Thyroid gland (tissue), 4 donors: ENCODE data around the gene PAQR8. TPM values are rescaled to one million over a fixed set of nuclear protein-coding genes. Genes with fewer than 3 reads are reported as not detected.

Source experiments
- DNase-seq, 2 donors: peaks; one replicate each; pipeline ENCODE4 v3.0.0-alpha.2; 2019
- H3K27ac ChIP-seq, 3 donors: fragments of 200-600 bp; sonication (generic); 1 replicate in 2 of 3; 2 replicates in 1 of 3; pipeline ENCODE4 v1.5.1; 2016 to 2019; ENCODE audit warnings: mild to moderate bottlenecking in 1 of 3, moderate library complexity in 1 of 3
- H3K27me3 ChIP-seq: fragments of 200-600 bp; sonication (generic); one replicate; pipeline ENCODE4 v1.5.1; 2019
- H3K36me3 ChIP-seq, 2 donors: fragments of 200-600 bp; sonication (generic); one replicate each; pipeline ENCODE4 v1.5.1; 2016 to 2019
- H3K4me1 ChIP-seq, 2 donors: fragments of 200-600 bp; sonication (generic); one replicate each; pipeline ENCODE4 v1.5.1; 2017 to 2019
- H3K4me3 ChIP-seq, 3 donors: fragments of 200-600 bp; sonication (generic); replicated peaks in 1 of 3; 1 replicate in 2 of 3; 2 replicates in 1 of 3; pipeline ENCODE4 v1.5.1; 2016; ENCODE audit warnings: mild to moderate bottlenecking in 1 of 3
- H3K9me3 ChIP-seq: fragments of 200-600 bp; sonication (generic); one replicate; pipeline ENCODE4 v1.5.1; 2017
- CTCF ChIP-seq, 6 experiments: fragments of 200-600 bp in 3 of 6; fragments of 450-650 bp in 3 of 6; sonication (generic) in 3 of 6; IDR thresholded peaks; one replicate each; pipeline ENCODE4 v1.5.1; 2016 to 2019; ENCODE audit warnings: antibody characterized with exemption in 6 of 6, mild to moderate bottlenecking in 2 of 6, inconsistent platforms in 1 of 6, moderate library complexity in 1 of 6
- POLR2A ChIP-seq, 2 donors: fragments of 450-650 bp; IDR thresholded peaks; one replicate each; pipeline ENCODE4 v1.6.1; 2017; ENCODE audit warnings: antibody characterized with exemption in 2 of 2, mild to moderate bottlenecking in 2 of 2, moderate library complexity in 1 of 2
- WGBS, 2 donors: methylation state at CpG; one replicate each; pipeline ENCODE4 v1.1.5; 2017; 5-methylcytosine and 5-hydroxymethylcytosine counted together
- intact Hi-C: fragments of 100-400 bp; cut with DNase I; formaldehyde crosslinking; loops from one replicate; pipeline ENCODE4 v1.15.1; 2023
- total RNA-seq, 4 donors: library from RNA; depleted of rRNA; stranded (reverse); fragments of >200 nt; gene quantifications; one replicate each; pipeline ENCODE4 v1.2.3, GENCODE V29; 2016

The PAQR8 gene
- total RNA-seq, 4 donors from 2014 or later, result 2.7 to 9.7 (median 5.4) TPM

- TF ChIP-seq CTCF (IDR thresholded peaks at IDR 0.05) (no peak), POLR2A (IDR thresholded peaks at IDR 0.05) (no peak)
- DNase-seq, result no peak
- Histone ChIP-seq H3K9me3 (no peaks in the 10 kb centered on the region), H3K27me3 (no peaks in the 10 kb centered on the region), H3K27ac (no peak overlapping the region), H3K4me3 (no peak overlapping the region), H3K4me1 (no peaks in the 10 kb centered on the region), H3K36me3 (no peaks in the 10 kb centered on the region)
- intact Hi-C loops, result no loop called here
- 75 to 77% methylated on average over 4 of the region's 4 CpGs for WGBS, 2 donors
Measured at GRCh38 chr6:52317841-52318581, 43.9 kb upstream of the PAQR8 start.

GRCh38 chr6:52324189-52324588 is 37.8 kb upstream of the PAQR8 start:
- TF ChIP-seq POLR2A (IDR thresholded peaks at IDR 0.05) (no peak), CTCF (IDR thresholded peaks at IDR 0.05) (no peak)
- WGBS, 2 donors, result 86 to 91% methylated on average over 6 of the region's 6 CpGs
- intact Hi-C loops, result no loop called here
- Histone ChIP-seq H3K4me1 (peaks cover 9 to 10% of the 10 kb centered on the region in 2 donors), H3K27me3 (no peaks in the 10 kb centered on the region), H3K27ac (no peak overlapping the region), H3K9me3 (no peaks in the 10 kb centered on the region), H3K36me3 (no peaks in the 10 kb centered on the region), H3K4me3 (no peak overlapping the region)
- DNase-seq, result no peak

GRCh38 chr6:52325695-52326471 is 36.1 kb upstream of the PAQR8 start:
- Histone ChIP-seq H3K4me3 (no peak overlapping the region), H3K36me3 (no peaks in the 10 kb centered on the region), H3K9me3 (no peaks in the 10 kb centered on the region), H3K27me3 (no peaks in the 10 kb centered on the region), H3K27ac (peak overlapping the region in 1 of 3 donors; percentile 36), H3K4me1 (peaks cover 9 to 10% of the 10 kb centered on the region in 2 donors)
- intact Hi-C loops, result no loop called here
- TF ChIP-seq CTCF (IDR thresholded peaks at IDR 0.05) (no peak), POLR2A (IDR thresholded peaks at IDR 0.05) (no peak)
- WGBS, 2 donors, result 73% methylated on average over 14 of the region's 14 CpGs
- no peak for DNase-seq

- Histone ChIP-seq H3K4me3 (no peak overlapping the region), H3K27ac (peak overlapping the region in 1 of 3 donors; percentile 36), H3K4me1 (peaks cover 9 to 10% of the 10 kb centered on the region in 2 donors), H3K27me3 (no peaks in the 10 kb centered on the region), H3K9me3 (no peaks in the 10 kb centered on the region), H3K36me3 (no peaks in the 10 kb centered on the region)
- WGBS, 2 donors, result 71 to 73% methylated on average over 3 of the region's 3 CpGs
- peak; percentile 19 to 42 for DNase-seq
- intact Hi-C loops, result no loop called here
- TF ChIP-seq POLR2A (IDR thresholded peaks at IDR 0.05), result no peak
- no peak for TF ChIP-seq CTCF (IDR thresholded peaks at IDR 0.05)
Measured at GRCh38 chr6:52326540-52327364, 35.2 kb upstream of the PAQR8 start.
